ENCODE results near the gene RABL2A. TPM values are rescaled to one million over a fixed set of nuclear protein-coding genes. Genes with fewer than 3 reads are reported as not detected.
"Not testable (repeated sequence)": the region's sequence is repeated elsewhere in the genome, so short reads cannot be mapped to it uniquely, and the experiment has no call there.

RABL2A gene
- total RNA-seq, 4 donors from 2014 or later, result 6.9 to 24.7 (median 20.3) TPM

- Histone ChIP-seq H3K27me3 (no peaks in the 10 kb centered on the region), H3K4me1 (no peaks in the 10 kb centered on the region), H3K27ac (no peak overlapping the region), H3K4me3 (no peak overlapping the region), H3K36me3 (no peaks in the 10 kb centered on the region), H3K9me3 (peaks cover 0 to 8% (median 0%) of the 10 kb centered on the region in 4 donors)
- TF ChIP-seq POLR2A (IDR thresholded peaks at IDR 0.05) (no peak), EP300 (IDR thresholded peaks at IDR 0.05) (no peak), CTCF (IDR thresholded peaks at IDR 0.05) (no peak)
- DNase-seq (ENCODE audit: low spot score in 2 of 2), result no peak
- 92 to 94% methylated on average over 2 of the region's 2 CpGs for WGBS, 2 donors
Measured at GRCh38 chr2:113686537-113686936, 59.5 kb downstream of the RABL2A start.

GRCh38 chr2:113690871-113691270, 63.8 kb downstream of the RABL2A start:
- H3K27ac ChIP-seq; H3K27me3 ChIP-seq; H3K36me3 ChIP-seq; H3K9me3 ChIP-seq; H3K4me1 ChIP-seq; H3K4me3 ChIP-seq; DNase-seq (ENCODE audit: low spot score in 2 of 2): not testable (repeated sequence)
- WGBS, 2 donors, result 59 to 71% methylated on average over 3 of the region's 3 CpGs

Small RNAs within 50 kb of the gene (small RNA-seq; reads per million reads assigned to genes)
- gene MIR1302-3 (not detected), gene RNU6-744P (not detected)

Other genes with a start within 250 kb of the RABL2A start
- gene ZNG1B, start 189.6 kb upstream of the RABL2A start, total RNA-seq, result 10 to 100 TPM; 16.3 to 27.0 (median 24.7) TPM
- gene FOXD4L1, start 128.6 kb upstream of the RABL2A start, total RNA-seq, result 1 to 10 TPM in 1 of 4 donors, not detected in 3; 1.3 TPM
- 10 to 100 TPM; 55.5 to 72.2 (median 61.5) TPM for gene SLC35F5, start 129.4 kb downstream of the RABL2A start, total RNA-seq